RWPE1 (cell line): Measurements from ENCODE around the gene LDLRAD4.
"Not testable (repeated sequence)": the region's sequence is repeated elsewhere in the genome, so short reads cannot be mapped to it uniquely, and the experiment has no call there.

ENCODE experiments used
- CTCF ChIA-PET: fragments of 350-600 bp; sonication (Branson Sonifier 250); formaldehyde crosslinking; extraction: SDS; loops from one replicate; lab custom pipeline; 2021; lab: Yijun Ruan, JAX
- POLR2A ChIA-PET: fragments of 400-600 bp; formaldehyde crosslinking; extraction: SDS; loops from one replicate; lab custom pipeline; 2020; ENCODE audit warnings: antibody characterized with exemption; ENCODE audit not compliant: low non-redundant PET; lab: Yijun Ruan, JAX
- DNase-seq: peaks from one replicate; pipeline ENCODE4 v3.0.0; 2012; ENCODE audit warnings: low spot score
- H3K27ac ChIP-seq: fragments of 450-650 bp; 2 replicates; pipeline ENCODE4 v1.5.1; 2017
- TF ChIP-seq, protein P1 (sequence below): fragments of 450-650 bp; conservative IDR thresholded peaks from 2 replicates; pipeline ENCODE4 v1.5.1; 2017; ENCODE audit warnings: low read depth, mild to moderate bottlenecking

Gene LDLRAD4

DNA sequence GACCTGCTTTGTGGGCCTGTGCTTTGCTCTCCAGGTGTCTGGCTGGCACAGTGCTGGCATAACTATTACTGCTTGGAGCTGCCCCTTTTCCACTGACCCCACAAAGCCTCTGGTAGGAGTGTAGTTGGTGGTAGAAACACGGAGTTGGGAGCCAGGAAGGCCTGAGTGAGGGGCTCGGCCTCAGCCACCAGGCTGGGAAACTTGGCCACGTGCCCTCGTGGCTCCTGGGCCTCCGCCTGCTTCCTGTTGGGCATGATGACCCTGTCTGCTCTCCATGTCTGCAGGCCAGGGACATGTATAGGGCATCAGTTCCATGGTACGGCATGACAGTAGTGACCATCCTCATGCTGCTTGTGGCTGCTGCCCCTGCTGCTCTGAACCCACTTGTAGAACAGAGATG, 266.6 kb downstream of the LDLRAD4 start:
- ChIA-PET POLR2A (no interaction called here), CTCF (no interaction called here)
- no peak overlapping the region for H3K27ac ChIP-seq
- DNase-seq: no peak
- TF ChIP-seq, protein P1, sequence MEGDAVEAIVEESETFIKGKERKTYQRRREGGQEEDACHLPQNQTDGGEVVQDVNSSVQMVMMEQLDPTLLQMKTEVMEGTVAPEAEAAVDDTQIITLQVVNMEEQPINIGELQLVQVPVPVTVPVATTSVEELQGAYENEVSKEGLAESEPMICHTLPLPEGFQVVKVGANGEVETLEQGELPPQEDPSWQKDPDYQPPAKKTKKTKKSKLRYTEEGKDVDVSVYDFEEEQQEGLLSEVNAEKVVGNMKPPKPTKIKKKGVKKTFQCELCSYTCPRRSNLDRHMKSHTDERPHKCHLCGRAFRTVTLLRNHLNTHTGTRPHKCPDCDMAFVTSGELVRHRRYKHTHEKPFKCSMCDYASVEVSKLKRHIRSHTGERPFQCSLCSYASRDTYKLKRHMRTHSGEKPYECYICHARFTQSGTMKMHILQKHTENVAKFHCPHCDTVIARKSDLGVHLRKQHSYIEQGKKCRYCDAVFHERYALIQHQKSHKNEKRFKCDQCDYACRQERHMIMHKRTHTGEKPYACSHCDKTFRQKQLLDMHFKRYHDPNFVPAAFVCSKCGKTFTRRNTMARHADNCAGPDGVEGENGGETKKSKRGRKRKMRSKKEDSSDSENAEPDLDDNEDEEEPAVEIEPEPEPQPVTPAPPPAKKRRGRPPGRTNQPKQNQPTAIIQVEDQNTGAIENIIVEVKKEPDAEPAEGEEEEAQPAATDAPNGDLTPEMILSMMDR: no peak

DNA sequence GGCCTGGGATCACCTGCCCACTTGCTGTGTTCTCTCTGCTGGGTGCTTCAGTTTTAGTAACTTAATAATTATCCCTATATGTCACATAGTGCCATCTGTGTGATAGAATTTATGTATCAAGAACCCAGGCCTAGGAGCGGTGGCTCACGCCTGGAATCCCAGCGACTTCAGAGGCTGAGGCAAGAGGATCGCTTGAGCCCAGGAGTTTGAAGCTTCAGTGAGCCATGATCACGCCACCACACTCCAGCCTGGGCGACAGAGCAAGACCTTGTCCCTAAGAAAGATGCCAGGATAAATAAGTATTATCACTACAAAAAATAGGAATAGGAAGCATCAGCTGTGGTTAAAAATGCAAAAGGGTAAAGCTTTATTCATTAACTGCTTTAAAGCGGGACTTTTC, 267.0 kb downstream of the LDLRAD4 start:
- CTCF ChIA-PET: no interaction called here
- POLR2A ChIA-PET: no interaction called here
- TF ChIP-seq, protein P1: no peak
- no peak overlapping the region for H3K27ac ChIP-seq
- no peak for DNase-seq

DNA sequence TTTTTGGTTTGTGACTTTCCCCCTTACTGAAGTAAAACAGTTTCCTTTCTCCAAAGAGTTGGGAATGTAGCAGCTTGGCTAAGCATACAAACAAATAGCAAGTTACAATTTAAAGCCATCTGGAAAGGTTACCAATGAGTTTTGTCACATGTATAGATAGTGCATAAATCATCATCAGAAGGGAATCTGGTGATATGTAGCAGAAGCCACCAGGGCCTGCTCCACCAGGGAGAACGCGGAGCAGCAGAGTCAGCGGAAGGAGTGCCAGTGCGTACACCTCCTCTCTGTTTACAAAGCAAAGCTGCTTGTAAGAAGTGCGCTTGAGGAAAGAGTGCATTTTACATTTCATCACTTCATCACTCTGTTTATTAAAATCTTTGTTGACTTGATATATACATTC, 267.7 kb downstream of the LDLRAD4 start:
- TF ChIP-seq, protein P1: no peak
- DNase-seq: no peak
- H3K27ac ChIP-seq: no peak overlapping the region
- ChIA-PET POLR2A (no interaction called here), CTCF (no interaction called here)

DNA sequence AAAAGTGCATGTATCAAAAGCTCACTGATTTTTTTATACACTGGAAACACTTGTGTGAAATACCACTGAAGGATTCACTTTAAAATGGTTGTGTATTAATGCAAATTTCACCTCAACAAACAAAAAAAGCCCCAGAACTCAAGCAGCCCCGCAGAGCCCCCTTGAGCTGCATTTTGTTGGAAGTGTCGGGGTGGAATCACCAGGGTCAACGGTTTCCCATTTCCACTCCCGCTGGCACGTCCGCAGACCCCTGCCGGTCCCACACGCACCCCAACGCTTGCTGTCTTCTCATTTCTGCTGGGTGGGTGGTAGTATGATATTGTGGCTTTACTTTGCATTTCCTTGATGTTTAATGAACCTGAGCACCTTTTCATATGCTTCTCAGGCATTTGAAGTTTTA, 268.1 kb downstream of the LDLRAD4 start:
- POLR2A ChIA-PET: no interaction called here
- TF ChIP-seq, protein P1: no peak
- no peak overlapping the region for H3K27ac ChIP-seq
- CTCF ChIA-PET: no interaction called here
- DNase-seq: no peak

DNA sequence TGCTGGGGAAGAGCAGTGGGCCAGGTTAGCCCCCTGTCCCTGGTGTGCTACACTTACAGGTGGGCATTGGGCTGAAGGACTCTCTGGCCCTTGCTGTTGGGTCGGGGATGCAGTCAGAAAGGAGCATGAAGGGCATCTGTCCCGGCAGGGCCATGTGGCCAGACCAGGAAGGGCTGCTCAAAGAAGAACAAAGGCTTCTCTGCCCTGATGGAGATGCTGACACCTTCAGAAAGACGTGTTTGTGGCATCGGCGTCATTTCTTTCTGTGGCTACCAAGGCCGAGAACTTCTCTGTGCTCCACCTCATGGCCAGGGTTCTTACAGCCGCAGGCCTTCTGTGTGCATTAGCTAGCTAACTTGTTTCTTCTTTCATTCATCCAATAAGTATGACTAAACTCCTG, 268.7 kb downstream of the LDLRAD4 start:
- POLR2A ChIA-PET: no interaction called here
- DNase-seq: no peak
- H3K27ac ChIP-seq: no peak overlapping the region
- TF ChIP-seq, protein P1: no peak
- CTCF ChIA-PET: no interaction called here

DNA sequence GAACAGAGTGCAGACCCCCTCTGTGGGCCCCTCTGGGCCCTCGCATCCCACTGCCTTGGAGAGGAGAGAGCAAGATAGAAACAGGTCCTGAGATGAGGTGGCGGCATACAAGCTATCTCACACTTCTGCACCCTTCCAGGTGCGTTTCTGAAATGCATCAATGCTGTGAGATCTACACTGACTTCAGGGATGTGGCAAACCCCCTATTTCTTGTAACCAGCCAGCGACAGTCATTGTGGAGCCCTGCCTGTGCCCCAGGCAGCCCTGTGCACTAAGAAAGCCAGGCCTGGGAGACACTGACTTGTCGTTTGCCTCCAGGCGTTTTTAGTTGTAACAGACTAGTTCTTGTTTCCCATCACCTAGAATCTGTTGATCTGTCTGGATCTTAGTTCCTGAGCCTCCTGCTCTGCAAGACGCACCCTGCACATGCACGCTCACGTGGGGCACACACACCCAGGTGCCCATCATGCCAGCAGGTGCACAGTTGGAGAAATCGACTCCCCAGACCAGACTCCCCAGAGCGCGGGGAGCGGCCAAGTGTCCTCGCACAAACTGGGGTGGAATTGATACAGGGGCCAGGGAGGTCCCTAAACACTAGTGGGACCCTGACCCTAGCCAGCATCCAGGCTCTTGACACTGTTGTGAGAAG, 269.8 kb downstream of the LDLRAD4 start:
- ChIA-PET CTCF (no interaction called here), POLR2A (no interaction called here)
- no peak overlapping the region for H3K27ac ChIP-seq
- DNase-seq: no peak
- TF ChIP-seq, protein P1: no peak

DNA sequence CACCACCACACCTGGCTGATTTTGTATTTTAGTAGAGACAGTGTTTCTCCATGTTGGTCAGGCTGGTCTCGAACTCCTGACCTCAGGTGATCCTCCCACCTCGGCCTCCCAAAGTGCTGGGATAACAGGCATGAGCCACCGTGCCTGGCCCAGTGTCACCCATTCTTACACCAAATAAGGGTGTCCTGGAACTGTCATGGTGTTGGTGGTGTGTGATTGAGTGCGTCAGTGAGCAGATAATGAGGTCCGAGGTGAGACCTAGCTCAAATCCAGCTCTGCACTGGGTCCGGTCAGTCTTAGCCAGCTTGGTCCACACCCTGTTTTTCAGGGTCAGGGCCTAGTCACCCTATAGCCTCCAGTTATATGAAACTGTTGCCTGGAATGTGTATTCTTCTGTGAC, 270.7 kb downstream of the LDLRAD4 start:
- POLR2A ChIA-PET, H3K27ac ChIP-seq, CTCF ChIA-PET, DNase-seq: not testable (repeated sequence)
